ENCODE results near the gene GPR161. TPM values are rescaled to one million over a fixed set of nuclear protein-coding genes. Genes with fewer than 3 reads are reported as not detected.

GPR161 gene
- total and polyA plus RNA-seq, 2 experiments from 2014 or later = 7.9 to 11.6 TPM

DNA sequence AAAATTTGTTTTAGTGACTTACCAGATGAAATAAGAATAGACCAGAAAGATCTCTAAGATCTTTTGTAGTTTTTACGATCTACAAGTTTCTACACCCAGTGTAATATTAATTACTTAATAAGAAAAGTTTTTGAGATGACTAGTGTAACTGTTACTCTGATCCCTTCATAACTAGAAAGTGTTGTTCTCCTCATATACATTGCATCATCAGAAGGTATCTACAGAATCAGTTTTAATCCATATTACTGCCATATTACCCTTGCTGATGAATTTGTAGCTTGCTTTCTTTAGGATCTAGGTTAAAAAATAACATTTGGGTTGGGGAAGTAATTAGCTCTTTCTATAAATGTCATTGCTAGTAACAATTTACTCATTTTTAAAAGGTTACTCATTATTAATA, 72.5 kb downstream of the GPR161 start:
- Mint-ChIP-seq H3K4me3 (no peak overlapping the region), H3K9me3 (no peaks in the 10 kb centered on the region), H3K27ac (no peak overlapping the region), H3K4me1 (no peaks in the 10 kb centered on the region), H3K27me3 (ENCODE audit: insufficient read depth, low read depth, poor library complexity) (no peaks in the 10 kb centered on the region), H3K36me3 (ENCODE audit: low read depth) (peaks cover 2% of the 10 kb centered on the region; the same call in 2 of the 3 replicates)
- Histone ChIP-seq H3K27me3 (ENCODE audit: insufficient read depth) (no peaks in the 10 kb centered on the region), H4K20me1 (replicated peaks; ENCODE audit: insufficient read depth) (no peaks in the 10 kb centered on the region), H3K79me2 (replicated peaks; ENCODE audit: insufficient read depth) (no peaks in the 10 kb centered on the region), H3K27ac (ENCODE audit: low read depth) (no peak overlapping the region), H3K4me1 (ENCODE audit: insufficient read depth) (no peaks in the 10 kb centered on the region), H3K4me3 (no peak overlapping the region), H2AFZ (no peak overlapping the region), H3K9me2 (ENCODE audit: insufficient read depth) (no peaks in the 10 kb centered on the region), H3F3A (replicated peaks; ENCODE audit: low read depth) (no peaks in the 10 kb centered on the region), H3K36me3 (ENCODE audit: insufficient read depth) (peaks cover 17% of the 10 kb centered on the region; the same call in 1 of the 2 replicates), H3K4me2 (no peak overlapping the region)
- no peak for DNase-seq (ENCODE audit: low spot score)
- TF ChIP-seq EZH2 (IDR thresholded peaks at IDR 0.05; ENCODE audit: low read depth, unreplicated experiment) (no peak), STAT1 (IDR thresholded peaks at IDR 0.05; ENCODE audit: unreplicated experiment) (no peak), NANOG (IDR thresholded peaks at IDR 0.05; ENCODE audit: borderline replicate concordance) (no peak), JUNB (IDR thresholded peaks at IDR 0.05; ENCODE audit: unreplicated experiment) (no peak), CREB1 (CRISPR knock-in tag; IDR thresholded peaks at IDR 0.05; ENCODE audit: low read depth) (no peak), ZNF331 (CRISPR knock-in tag; IDR thresholded peaks at IDR 0.05; ENCODE audit: low read depth) (no peak), EZH2phosphoT487 (IDR thresholded peaks at IDR 0.05; ENCODE audit: unreplicated experiment) (no peak), POLR2AphosphoS5 (IDR thresholded peaks at IDR 0.05; ENCODE audit: low read depth) (no peak)
- TF ChIP-seq, protein P1, sequence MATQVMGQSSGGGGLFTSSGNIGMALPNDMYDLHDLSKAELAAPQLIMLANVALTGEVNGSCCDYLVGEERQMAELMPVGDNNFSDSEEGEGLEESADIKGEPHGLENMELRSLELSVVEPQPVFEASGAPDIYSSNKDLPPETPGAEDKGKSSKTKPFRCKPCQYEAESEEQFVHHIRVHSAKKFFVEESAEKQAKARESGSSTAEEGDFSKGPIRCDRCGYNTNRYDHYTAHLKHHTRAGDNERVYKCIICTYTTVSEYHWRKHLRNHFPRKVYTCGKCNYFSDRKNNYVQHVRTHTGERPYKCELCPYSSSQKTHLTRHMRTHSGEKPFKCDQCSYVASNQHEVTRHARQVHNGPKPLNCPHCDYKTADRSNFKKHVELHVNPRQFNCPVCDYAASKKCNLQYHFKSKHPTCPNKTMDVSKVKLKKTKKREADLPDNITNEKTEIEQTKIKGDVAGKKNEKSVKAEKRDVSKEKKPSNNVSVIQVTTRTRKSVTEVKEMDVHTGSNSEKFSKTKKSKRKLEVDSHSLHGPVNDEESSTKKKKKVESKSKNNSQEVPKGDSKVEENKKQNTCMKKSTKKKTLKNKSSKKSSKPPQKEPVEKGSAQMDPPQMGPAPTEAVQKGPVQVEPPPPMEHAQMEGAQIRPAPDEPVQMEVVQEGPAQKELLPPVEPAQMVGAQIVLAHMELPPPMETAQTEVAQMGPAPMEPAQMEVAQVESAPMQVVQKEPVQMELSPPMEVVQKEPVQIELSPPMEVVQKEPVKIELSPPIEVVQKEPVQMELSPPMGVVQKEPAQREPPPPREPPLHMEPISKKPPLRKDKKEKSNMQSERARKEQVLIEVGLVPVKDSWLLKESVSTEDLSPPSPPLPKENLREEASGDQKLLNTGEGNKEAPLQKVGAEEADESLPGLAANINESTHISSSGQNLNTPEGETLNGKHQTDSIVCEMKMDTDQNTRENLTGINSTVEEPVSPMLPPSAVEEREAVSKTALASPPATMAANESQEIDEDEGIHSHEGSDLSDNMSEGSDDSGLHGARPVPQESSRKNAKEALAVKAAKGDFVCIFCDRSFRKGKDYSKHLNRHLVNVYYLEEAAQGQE (IDR thresholded peaks at IDR 0.05; ENCODE audit: unreplicated experiment) = no peak
- TF ChIP-seq, protein P2, sequence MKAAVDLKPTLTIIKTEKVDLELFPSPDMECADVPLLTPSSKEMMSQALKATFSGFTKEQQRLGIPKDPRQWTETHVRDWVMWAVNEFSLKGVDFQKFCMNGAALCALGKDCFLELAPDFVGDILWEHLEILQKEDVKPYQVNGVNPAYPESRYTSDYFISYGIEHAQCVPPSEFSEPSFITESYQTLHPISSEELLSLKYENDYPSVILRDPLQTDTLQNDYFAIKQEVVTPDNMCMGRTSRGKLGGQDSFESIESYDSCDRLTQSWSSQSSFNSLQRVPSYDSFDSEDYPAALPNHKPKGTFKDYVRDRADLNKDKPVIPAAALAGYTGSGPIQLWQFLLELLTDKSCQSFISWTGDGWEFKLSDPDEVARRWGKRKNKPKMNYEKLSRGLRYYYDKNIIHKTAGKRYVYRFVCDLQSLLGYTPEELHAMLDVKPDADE (IDR thresholded peaks at IDR 0.05) = no peak
- TF ChIP-seq, protein P3, sequence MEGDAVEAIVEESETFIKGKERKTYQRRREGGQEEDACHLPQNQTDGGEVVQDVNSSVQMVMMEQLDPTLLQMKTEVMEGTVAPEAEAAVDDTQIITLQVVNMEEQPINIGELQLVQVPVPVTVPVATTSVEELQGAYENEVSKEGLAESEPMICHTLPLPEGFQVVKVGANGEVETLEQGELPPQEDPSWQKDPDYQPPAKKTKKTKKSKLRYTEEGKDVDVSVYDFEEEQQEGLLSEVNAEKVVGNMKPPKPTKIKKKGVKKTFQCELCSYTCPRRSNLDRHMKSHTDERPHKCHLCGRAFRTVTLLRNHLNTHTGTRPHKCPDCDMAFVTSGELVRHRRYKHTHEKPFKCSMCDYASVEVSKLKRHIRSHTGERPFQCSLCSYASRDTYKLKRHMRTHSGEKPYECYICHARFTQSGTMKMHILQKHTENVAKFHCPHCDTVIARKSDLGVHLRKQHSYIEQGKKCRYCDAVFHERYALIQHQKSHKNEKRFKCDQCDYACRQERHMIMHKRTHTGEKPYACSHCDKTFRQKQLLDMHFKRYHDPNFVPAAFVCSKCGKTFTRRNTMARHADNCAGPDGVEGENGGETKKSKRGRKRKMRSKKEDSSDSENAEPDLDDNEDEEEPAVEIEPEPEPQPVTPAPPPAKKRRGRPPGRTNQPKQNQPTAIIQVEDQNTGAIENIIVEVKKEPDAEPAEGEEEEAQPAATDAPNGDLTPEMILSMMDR (conservative IDR thresholded peaks at IDR 0.05; ENCODE audit: low read depth in 2 of 2) = no peak
- TF ChIP-seq, protein P4, sequence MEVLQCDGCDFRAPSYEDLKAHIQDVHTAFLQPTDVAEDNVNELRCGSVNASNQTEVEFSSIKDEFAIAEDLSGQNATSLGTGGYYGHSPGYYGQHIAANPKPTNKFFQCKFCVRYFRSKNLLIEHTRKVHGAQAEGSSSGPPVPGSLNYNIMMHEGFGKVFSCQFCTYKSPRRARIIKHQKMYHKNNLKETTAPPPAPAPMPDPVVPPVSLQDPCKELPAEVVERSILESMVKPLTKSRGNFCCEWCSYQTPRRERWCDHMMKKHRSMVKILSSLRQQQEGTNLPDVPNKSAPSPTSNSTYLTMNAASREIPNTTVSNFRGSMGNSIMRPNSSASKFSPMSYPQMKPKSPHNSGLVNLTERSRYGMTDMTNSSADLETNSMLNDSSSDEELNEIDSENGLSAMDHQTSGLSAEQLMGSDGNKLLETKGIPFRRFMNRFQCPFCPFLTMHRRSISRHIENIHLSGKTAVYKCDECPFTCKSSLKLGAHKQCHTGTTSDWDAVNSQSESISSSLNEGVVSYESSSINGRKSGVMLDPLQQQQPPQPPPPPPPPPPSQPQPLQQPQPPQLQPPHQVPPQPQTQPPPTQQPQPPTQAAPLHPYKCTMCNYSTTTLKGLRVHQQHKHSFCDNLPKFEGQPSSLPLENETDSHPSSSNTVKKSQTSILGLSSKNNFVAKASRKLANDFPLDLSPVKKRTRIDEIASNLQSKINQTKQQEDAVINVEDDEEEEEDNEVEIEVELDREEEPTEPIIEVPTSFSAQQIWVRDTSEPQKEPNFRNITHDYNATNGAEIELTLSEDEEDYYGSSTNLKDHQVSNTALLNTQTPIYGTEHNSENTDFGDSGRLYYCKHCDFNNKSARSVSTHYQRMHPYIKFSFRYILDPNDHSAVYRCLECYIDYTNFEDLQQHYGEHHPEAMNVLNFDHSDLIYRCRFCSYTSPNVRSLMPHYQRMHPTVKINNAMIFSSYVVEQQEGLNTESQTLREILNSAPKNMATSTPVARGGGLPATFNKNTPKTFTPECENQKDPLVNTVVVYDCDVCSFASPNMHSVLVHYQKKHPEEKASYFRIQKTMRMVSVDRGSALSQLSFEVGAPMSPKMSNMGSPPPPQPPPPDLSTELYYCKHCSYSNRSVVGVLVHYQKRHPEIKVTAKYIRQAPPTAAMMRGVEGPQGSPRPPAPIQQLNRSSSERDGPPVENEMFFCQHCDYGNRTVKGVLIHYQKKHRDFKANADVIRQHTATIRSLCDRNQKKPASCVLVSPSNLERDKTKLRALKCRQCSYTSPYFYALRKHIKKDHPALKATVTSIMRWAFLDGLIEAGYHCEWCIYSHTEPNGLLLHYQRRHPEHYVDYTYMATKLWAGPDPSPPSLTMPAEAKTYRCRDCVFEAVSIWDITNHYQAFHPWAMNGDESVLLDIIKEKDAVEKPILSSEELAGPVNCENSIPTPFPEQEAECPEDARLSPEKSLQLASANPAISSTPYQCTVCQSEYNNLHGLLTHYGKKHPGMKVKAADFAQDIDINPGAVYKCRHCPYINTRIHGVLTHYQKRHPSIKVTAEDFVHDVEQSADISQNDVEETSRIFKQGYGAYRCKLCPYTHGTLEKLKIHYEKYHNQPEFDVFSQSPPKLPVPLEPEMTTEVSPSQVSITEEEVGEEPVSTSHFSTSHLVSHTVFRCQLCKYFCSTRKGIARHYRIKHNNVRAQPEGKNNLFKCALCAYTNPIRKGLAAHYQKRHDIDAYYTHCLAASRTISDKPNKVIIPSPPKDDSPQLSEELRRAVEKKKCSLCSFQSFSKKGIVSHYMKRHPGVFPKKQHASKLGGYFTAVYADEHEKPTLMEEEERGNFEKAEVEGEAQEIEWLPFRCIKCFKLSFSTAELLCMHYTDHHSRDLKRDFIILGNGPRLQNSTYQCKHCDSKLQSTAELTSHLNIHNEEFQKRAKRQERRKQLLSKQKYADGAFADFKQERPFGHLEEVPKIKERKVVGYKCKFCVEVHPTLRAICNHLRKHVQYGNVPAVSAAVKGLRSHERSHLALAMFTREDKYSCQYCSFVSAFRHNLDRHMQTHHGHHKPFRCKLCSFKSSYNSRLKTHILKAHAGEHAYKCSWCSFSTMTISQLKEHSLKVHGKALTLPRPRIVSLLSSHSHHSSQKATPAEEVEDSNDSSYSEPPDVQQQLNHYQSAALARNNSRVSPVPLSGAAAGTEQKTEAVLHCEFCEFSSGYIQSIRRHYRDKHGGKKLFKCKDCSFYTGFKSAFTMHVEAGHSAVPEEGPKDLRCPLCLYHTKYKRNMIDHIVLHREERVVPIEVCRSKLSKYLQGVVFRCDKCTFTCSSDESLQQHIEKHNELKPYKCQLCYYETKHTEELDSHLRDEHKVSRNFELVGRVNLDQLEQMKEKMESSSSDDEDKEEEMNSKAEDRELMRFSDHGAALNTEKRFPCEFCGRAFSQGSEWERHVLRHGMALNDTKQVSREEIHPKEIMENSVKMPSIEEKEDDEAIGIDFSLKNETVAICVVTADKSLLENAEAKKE (CRISPR knock-in tag; IDR thresholded peaks at IDR 0.05) = no peak
- ATAC-seq = no peak
